Lower lobe of right lung (tissue), 2 donors: ENCODE results near the gene PTPN4. TPM values are rescaled to one million over a fixed set of nuclear protein-coding genes. Genes with fewer than 3 reads are reported as not detected.

Experiments
- ATAC-seq, 2 donors: fragments of 200-7000 bp; cut with Tn5 transposase; one replicate each; pipeline ENCODE4 v1.9.1; 2020 to 2022; ENCODE audit warnings: mild to moderate bottlenecking in 2 of 2, moderate library complexity in 2 of 2
- DNase-seq: peaks from one replicate; pipeline ENCODE4 v3.0.0-alpha.2; 2020
- H3K27ac ChIP-seq: fragments of 200-600 bp; one replicate; pipeline ENCODE4 v1.8.0; 2022
- H3K27me3 ChIP-seq: fragments of 200-600 bp; one replicate; pipeline ENCODE4 v1.8.0; 2022; ENCODE audit warnings: low read depth
- H3K36me3 ChIP-seq: fragments of 200-600 bp; one replicate; pipeline ENCODE4 v1.8.0; 2022; ENCODE audit warnings: mild to moderate bottlenecking
- H3K4me1 ChIP-seq: fragments of 200-600 bp; one replicate; pipeline ENCODE4 v1.8.0; 2022
- H3K4me3 ChIP-seq: fragments of 200-600 bp; one replicate; pipeline ENCODE4 v1.8.0; 2022; ENCODE audit warnings: mild to moderate bottlenecking
- H3K9me3 ChIP-seq: fragments of 200-600 bp; one replicate; pipeline ENCODE4 v1.8.0; 2022
- intact Hi-C: fragments of 100-400 bp; cut with DNase I; formaldehyde crosslinking; loops from one replicate; pipeline ENCODE4 v1.11.0; 2022
- total RNA-seq: library from RNA; stranded (reverse); fragmentation: NEBNext Ultra II Directional; extraction: Animal tissue kit (Norgen Biotek cat#: 25700); gene quantifications from one replicate; pipeline ENCODE4 v1.2.1, GENCODE V29; 2021
- TF ChIP-seq, protein P1 (sequence below): fragments of 200-600 bp; IDR thresholded peaks from one replicate; pipeline ENCODE4 v1.8.0; 2022; ENCODE audit warnings: antibody characterized with exemption, mild to moderate bottlenecking
- donor health status: DM: no; HTN: yes; CAD: no; lungs with severe emphysema.

Gene PTPN4
- total RNA-seq, 1 donor from 2014 or later, result 44.5 TPM

DNA sequence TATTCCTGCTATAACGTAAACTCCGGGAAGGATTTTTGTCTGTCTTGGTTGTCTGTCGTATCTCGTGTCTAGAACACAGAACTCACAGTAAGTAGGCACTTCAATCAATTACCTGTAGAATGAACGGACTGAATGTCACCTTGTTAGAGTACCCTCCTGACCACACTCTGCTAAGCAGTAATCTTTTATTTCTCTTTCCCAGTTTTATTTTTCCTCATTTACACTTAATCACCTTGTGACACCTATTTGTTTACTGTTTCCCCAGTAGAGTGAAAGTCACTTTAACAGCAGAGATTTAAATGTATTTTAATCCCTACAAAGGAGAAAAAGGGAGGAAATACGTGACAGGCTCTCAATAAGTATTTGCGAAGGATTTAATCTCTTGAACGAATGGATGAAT, 252.6 kb downstream of the PTPN4 start:
- intact Hi-C loops, result no loop called here
- no peak for ATAC-seq

DNA sequence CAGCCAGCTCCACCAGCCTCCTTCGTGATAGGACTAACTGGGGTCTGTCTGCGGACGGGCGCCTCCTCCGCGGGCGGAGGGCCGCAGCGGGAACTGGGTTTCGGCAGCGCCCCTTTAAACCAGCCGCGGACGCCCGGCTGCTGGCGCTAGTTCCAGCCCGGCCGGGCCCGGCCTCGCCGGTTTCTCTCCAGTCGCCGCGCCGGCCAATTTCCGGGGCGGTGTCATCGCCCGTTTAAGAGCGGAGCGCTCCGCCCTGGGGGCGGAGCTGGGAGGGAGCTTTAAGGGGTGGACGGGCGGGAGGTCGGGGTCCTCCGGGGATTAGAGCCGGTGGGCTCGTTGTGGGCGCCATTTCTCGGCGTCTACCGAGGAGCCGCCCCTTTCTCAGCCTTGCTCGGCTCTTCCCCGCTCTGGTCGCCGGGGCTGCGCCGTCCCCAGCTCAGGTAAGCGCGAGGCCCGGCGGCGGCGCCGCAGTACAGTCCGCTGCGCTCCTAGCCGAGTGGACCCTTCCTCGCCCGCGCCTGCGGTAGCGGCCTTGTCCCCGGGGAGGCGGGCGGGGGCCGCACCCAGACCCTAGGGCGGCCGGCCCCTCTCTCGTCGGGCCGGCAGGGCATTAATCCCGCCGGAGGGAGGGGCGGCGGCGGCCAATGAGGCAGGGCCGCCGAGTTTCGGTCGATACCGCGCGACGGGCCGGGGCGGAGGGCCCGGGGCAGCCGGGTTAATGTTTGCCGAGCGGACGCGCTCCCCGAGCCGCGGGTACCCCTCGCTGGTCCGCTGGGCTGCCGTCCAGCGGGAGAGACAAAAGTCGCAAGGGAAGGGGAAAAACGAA, 253.3 kb downstream of the PTPN4 start, which contains the start of gene EPB41L5:
Gene EPB41L5 (plus strand): TSS at position 307 of the 826 bp plus-strand sequence. CDS start 6,008 bp downstream, outside the sequence.
- TF ChIP-seq, protein P1, sequence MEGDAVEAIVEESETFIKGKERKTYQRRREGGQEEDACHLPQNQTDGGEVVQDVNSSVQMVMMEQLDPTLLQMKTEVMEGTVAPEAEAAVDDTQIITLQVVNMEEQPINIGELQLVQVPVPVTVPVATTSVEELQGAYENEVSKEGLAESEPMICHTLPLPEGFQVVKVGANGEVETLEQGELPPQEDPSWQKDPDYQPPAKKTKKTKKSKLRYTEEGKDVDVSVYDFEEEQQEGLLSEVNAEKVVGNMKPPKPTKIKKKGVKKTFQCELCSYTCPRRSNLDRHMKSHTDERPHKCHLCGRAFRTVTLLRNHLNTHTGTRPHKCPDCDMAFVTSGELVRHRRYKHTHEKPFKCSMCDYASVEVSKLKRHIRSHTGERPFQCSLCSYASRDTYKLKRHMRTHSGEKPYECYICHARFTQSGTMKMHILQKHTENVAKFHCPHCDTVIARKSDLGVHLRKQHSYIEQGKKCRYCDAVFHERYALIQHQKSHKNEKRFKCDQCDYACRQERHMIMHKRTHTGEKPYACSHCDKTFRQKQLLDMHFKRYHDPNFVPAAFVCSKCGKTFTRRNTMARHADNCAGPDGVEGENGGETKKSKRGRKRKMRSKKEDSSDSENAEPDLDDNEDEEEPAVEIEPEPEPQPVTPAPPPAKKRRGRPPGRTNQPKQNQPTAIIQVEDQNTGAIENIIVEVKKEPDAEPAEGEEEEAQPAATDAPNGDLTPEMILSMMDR, result no peak
- DNase-seq, result peak; percentile 95
- peak within 1 kb of the TSS; percentile 94 for H3K27ac ChIP-seq
- intact Hi-C loops, result no loop called here
- H3K36me3 ChIP-seq, result no peaks in the 10 kb centered on the region
- H3K4me1 ChIP-seq, result peaks cover 13% of the 10 kb centered on the region
- no peaks in the 10 kb centered on the region for H3K9me3 ChIP-seq
- peak within 1 kb of the TSS; percentile 98 for H3K4me3 ChIP-seq
- no peaks in the 10 kb centered on the region for H3K27me3 ChIP-seq
- peak; percentile 98 for ATAC-seq

More for the DNA sequence above, 252.6 kb downstream of the PTPN4 start:
- peak overlapping the region; percentile 94 for H3K27ac ChIP-seq
- no peaks in the 10 kb centered on the region for H3K27me3 ChIP-seq
- H3K9me3 ChIP-seq, result no peaks in the 10 kb centered on the region
- H3K4me3 ChIP-seq, result peak overlapping the region; percentile 98
- TF ChIP-seq, protein P1, result no peak
- DNase-seq, result no peak
- no peaks in the 10 kb centered on the region for H3K36me3 ChIP-seq
- H3K4me1 ChIP-seq, result peaks cover 13% of the 10 kb centered on the region

DNA sequence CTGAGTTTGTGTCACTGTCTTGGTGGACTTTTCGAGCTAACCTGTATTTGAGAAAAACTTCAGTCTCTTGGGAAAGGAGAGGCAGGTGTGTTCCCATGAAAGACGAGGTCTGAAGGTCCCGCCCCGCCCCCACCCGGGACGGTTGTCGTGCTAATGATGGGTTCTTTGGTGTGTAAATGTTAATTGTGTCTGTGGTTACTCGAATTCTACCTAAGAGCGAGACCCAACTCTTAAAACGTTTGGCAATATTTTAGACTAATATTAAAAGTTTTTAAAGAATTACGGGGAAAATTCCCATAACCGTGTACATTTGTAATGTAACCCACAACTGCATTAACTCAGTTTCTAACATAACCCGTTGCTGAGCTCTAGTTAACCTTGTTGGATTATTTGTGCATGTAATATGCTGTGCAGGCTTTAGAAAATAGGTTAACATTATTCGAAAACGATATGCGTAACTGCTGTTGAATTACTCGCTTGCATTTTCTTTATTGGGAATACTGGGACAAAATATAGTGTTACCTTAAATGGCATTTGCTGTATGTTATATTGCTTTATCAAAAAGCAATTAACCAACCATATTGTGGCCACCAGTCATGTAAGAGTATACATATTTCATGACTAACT, 254.0 kb downstream of the PTPN4 start:
- Histone ChIP-seq H3K9me3 (no peaks in the 10 kb centered on the region), H3K27ac (peak overlapping the region; percentile 94), H3K27me3 (no peaks in the 10 kb centered on the region), H3K36me3 (no peaks in the 10 kb centered on the region), H3K4me3 (peak overlapping the region; percentile 98), H3K4me1 (peaks cover 13% of the 10 kb centered on the region)
- TF ChIP-seq, protein P1, result no peak
- ATAC-seq (peak; percentile 2 to 32), DNase-seq (no peak)
- intact Hi-C loops, result no loop called here

DNA sequence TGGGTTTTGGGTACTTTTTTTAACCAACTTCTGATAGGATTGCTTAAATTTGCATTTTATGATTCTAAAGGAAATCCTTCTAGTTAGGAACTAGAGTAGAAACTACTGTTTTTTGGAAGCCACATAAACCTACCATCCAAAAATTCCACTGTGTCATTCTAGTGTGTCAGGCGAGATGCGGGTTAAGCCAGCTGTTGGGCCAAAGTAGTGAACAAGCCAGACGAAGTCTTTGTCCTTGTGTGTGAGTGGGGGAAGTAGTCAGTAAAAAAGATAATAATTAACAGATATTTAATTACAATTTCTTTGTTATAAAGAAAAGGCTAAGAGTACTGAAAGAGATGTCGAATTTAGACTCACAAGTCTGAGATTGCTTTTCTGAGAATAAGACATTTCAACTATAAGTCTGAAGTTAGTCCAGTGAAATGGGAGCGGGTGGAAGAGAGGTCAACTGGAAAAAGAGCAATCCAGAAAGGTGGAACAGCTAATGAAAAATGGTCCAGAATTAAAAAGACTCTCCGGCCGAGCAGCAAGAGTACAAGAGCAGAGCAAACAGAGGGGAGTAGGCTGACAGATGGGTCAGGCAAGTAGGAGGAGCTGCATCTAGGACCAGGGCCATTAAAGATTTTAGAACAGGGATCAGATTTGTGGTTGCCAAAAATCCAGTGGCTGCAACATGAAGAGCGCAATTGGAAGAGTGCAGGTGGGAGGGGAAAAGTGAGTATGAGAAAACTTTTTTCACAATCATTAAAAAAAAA, 254.7 kb downstream of the PTPN4 start:
- Histone ChIP-seq H3K4me3 (peak overlapping the region; percentile 98), H3K9me3 (no peaks in the 10 kb centered on the region), H3K4me1 (peaks cover 13% of the 10 kb centered on the region), H3K36me3 (peaks cover 4% of the 10 kb centered on the region), H3K27ac (peak overlapping the region; percentile 94), H3K27me3 (no peaks in the 10 kb centered on the region)
- intact Hi-C loops, result no loop called here
- DNase-seq, result no peak
- peak; percentile 20 to 52 for ATAC-seq
- TF ChIP-seq, protein P1, result no peak

DNA sequence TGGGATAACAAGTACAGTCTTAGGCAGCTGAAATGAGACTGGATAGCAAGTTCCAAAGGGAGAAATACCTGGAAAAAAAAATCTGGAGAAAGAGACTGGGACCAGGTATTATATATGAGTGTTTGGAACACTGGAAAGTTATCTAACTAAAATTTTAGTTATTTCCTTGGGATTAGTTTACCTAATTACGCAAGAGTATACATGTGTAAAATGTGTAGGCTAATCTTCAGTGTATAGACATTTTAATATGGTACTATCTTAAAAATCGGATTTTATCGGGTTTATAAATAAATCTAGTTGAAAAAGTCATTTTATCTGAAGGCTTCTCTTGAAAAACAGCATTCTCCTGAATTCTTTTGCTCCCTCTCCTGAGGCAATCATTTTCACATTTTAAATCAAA, 257.1 kb downstream of the PTPN4 start:
- Histone ChIP-seq H3K27me3 (no peaks in the 10 kb centered on the region), H3K4me3 (no peak overlapping the region), H3K4me1 (peaks cover 17% of the 10 kb centered on the region), H3K36me3 (peaks cover 4% of the 10 kb centered on the region), H3K27ac (no peak overlapping the region), H3K9me3 (no peaks in the 10 kb centered on the region)
- intact Hi-C loops, result no loop called here
- DNase-seq (no peak), ATAC-seq (no peak)
- TF ChIP-seq, protein P1, result no peak
